ENCODE data around the gene ZBED4. TPM values are rescaled to one million over a fixed set of nuclear protein-coding genes. Genes with fewer than 3 reads are reported as not detected.

The ZBED4 gene
- total RNA-seq, 2 experiments from 2014 or later, result 20.0 to 20.8 TPM

- no peaks in the 10 kb centered on the region for H3K27me3 Mint-ChIP-seq
- POLR2A ChIA-PET, result no interaction called here
- peak overlapping the region; percentile 77 for H3K27ac Mint-ChIP-seq
- H3K4me3 Mint-ChIP-seq, result peak overlapping the region; percentile 28
- DNase-seq, result peak; percentile 40
- peaks cover 31% of the 10 kb centered on the region for H3K36me3 Mint-ChIP-seq (ENCODE audit: low read depth)
- H3K9me3 Mint-ChIP-seq, result no peaks in the 10 kb centered on the region
- peaks cover 42% of the 10 kb centered on the region for H3K4me1 Mint-ChIP-seq
- CTCF ChIA-PET, result interaction anchor here (0.8 to 1.1 kb wide), 2 partner anchors 10 to 150 kb away, joined by 3 to 4 read pairs; no protein-coding TSS in a partner anchor
Observed at GRCh38 chr22:49880281-49880680, 26.6 kb downstream of the ZBED4 start.

- no peak overlapping the region for H3K4me3 Mint-ChIP-seq
- H3K9me3 Mint-ChIP-seq, result no peaks in the 10 kb centered on the region
- no peak for DNase-seq
- H3K27me3 Mint-ChIP-seq, result no peaks in the 10 kb centered on the region
- peaks cover 44% of the 10 kb centered on the region for H3K4me1 Mint-ChIP-seq
- peaks cover 34% of the 10 kb centered on the region for H3K36me3 Mint-ChIP-seq (ENCODE audit: low read depth)
- H3K27ac Mint-ChIP-seq, result no peak overlapping the region
- POLR2A ChIA-PET, result no interaction called here
- CTCF ChIA-PET, result interaction anchor here (0.9 to 1.4 kb wide), 5 partner anchors 9 to 148 kb away, joined by 3 to 4 read pairs (median 3); no protein-coding TSS in a partner anchor
Observed at GRCh38 chr22:49881856-49882255, 28.2 kb downstream of the ZBED4 start.

GRCh38 chr22:49882519-49883293, 29.1 kb downstream of the ZBED4 start:
- CTCF ChIA-PET, result interaction anchor here (0.6 to 1.2 kb wide), 3 partner anchors 10 to 37 kb away, joined by 3 to 4 read pairs (median 3); no protein-coding TSS in a partner anchor
- POLR2A ChIA-PET, result no interaction called here
- no peak for DNase-seq
- Mint-ChIP-seq H3K4me3 (no peak overlapping the region), H3K27ac (no peak overlapping the region), H3K27me3 (no peaks in the 10 kb centered on the region), H3K4me1 (peaks cover 43% of the 10 kb centered on the region), H3K36me3 (ENCODE audit: low read depth) (peaks cover 38% of the 10 kb centered on the region), H3K9me3 (no peaks in the 10 kb centered on the region)

- Mint-ChIP-seq H3K4me3 (no peak overlapping the region), H3K36me3 (ENCODE audit: low read depth) (peaks cover 40% of the 10 kb centered on the region), H3K27ac (no peak overlapping the region), H3K9me3 (no peaks in the 10 kb centered on the region), H3K27me3 (no peaks in the 10 kb centered on the region), H3K4me1 (peaks cover 41% of the 10 kb centered on the region)
- no peak for DNase-seq
- POLR2A ChIA-PET, result no interaction called here
- CTCF ChIA-PET, result no interaction called here
Observed at GRCh38 chr22:49883294-49883640, 29.6 kb downstream of the ZBED4 start.

GRCh38 chr22:49884075-49884474, 30.4 kb downstream of the ZBED4 start:
- peaks cover 44% of the 10 kb centered on the region for H3K36me3 Mint-ChIP-seq (ENCODE audit: low read depth)
- no peak for DNase-seq
- no peaks in the 10 kb centered on the region for H3K27me3 Mint-ChIP-seq
- no peak overlapping the region for H3K4me3 Mint-ChIP-seq
- H3K4me1 Mint-ChIP-seq, result peaks cover 36% of the 10 kb centered on the region
- no peak overlapping the region for H3K27ac Mint-ChIP-seq
- CTCF ChIA-PET, result no interaction called here
- POLR2A ChIA-PET, result no interaction called here
- H3K9me3 Mint-ChIP-seq, result no peaks in the 10 kb centered on the region

- no peaks in the 10 kb centered on the region for H3K27me3 Mint-ChIP-seq
- ChIA-PET POLR2A (no interaction called here), CTCF (no interaction called here)
- peaks cover 50% of the 10 kb centered on the region for H3K36me3 Mint-ChIP-seq (ENCODE audit: low read depth)
- no peaks in the 10 kb centered on the region for H3K9me3 Mint-ChIP-seq
- H3K4me3 Mint-ChIP-seq, result no peak overlapping the region
- H3K4me1 Mint-ChIP-seq, result peaks cover 33% of the 10 kb centered on the region
- peak overlapping the region; percentile 9 for H3K27ac Mint-ChIP-seq
- DNase-seq, result no peak
Observed at GRCh38 chr22:49884503-49885260, 31.0 kb downstream of the ZBED4 start.

- Mint-ChIP-seq H3K4me3 (no peak overlapping the region), H3K4me1 (peaks cover 28% of the 10 kb centered on the region), H3K27me3 (no peaks in the 10 kb centered on the region), H3K36me3 (ENCODE audit: low read depth) (peaks cover 55% of the 10 kb centered on the region), H3K9me3 (no peaks in the 10 kb centered on the region), H3K27ac (no peak overlapping the region)
- no peak for DNase-seq
- ChIA-PET POLR2A (no interaction called here), CTCF (interaction anchor here (0.5 kb wide), 1 partner anchor 480 kb away, joined by 3 read pairs; no protein-coding TSS in a partner anchor)
Observed at GRCh38 chr22:49885281-49885680, 31.6 kb downstream of the ZBED4 start.

GRCh38 chr22:49885881-49886280, 32.2 kb downstream of the ZBED4 start:
- no peaks in the 10 kb centered on the region for H3K9me3 Mint-ChIP-seq
- ChIA-PET POLR2A (no interaction called here), CTCF (interaction anchor here (0.5 kb wide), 1 partner anchor 479 kb away, joined by 3 read pairs; no protein-coding TSS in a partner anchor)
- no peaks in the 10 kb centered on the region for H3K27me3 Mint-ChIP-seq
- H3K4me3 Mint-ChIP-seq, result no peak overlapping the region
- no peak overlapping the region for H3K27ac Mint-ChIP-seq
- peaks cover 59% of the 10 kb centered on the region for H3K36me3 Mint-ChIP-seq (ENCODE audit: low read depth)
- no peak for DNase-seq
- peaks cover 23% of the 10 kb centered on the region for H3K4me1 Mint-ChIP-seq

GRCh38 chr22:49886346-49887063, 32.9 kb downstream of the ZBED4 start:
- DNase-seq, result no peak
- Mint-ChIP-seq H3K27me3 (no peaks in the 10 kb centered on the region), H3K27ac (no peak overlapping the region), H3K4me3 (no peak overlapping the region), H3K4me1 (peaks cover 18% of the 10 kb centered on the region), H3K9me3 (peaks cover 4% of the 10 kb centered on the region), H3K36me3 (ENCODE audit: low read depth) (peaks cover 65% of the 10 kb centered on the region)
- ChIA-PET CTCF (no interaction called here), POLR2A (no interaction called here)

- POLR2A ChIA-PET, result no interaction called here
- Mint-ChIP-seq H3K36me3 (ENCODE audit: low read depth) (peaks cover 67% of the 10 kb centered on the region), H3K27me3 (no peaks in the 10 kb centered on the region)
Observed at GRCh38 chr22:49887064-49887451, 33.4 kb downstream of the ZBED4 start.

GRCh38 chr22:49887702-49888101, 34.1 kb downstream of the ZBED4 start:
- Mint-ChIP-seq H3K4me1 (peaks cover 9% of the 10 kb centered on the region), H3K4me3 (no peak overlapping the region), H3K27me3 (no peaks in the 10 kb centered on the region), H3K36me3 (ENCODE audit: low read depth) (peaks cover 69% of the 10 kb centered on the region), H3K9me3 (peaks cover 4% of the 10 kb centered on the region), H3K27ac (no peak overlapping the region)
- no peak for DNase-seq
- ChIA-PET CTCF (no interaction called here), POLR2A (no interaction called here)

More at GRCh38 chr22:49887064-49887451, 33.4 kb downstream of the ZBED4 start:
- H3K9me3 Mint-ChIP-seq, result peaks cover 4% of the 10 kb centered on the region
- CTCF ChIA-PET, result no interaction called here
- no peak overlapping the region for H3K4me3 Mint-ChIP-seq
- H3K4me1 Mint-ChIP-seq, result peaks cover 13% of the 10 kb centered on the region
- no peak overlapping the region for H3K27ac Mint-ChIP-seq
- no peak for DNase-seq

- Mint-ChIP-seq H3K4me3 (no peak overlapping the region), H3K36me3 (ENCODE audit: low read depth) (peaks cover 75% of the 10 kb centered on the region), H3K4me1 (peaks cover 4% of the 10 kb centered on the region), H3K27ac (no peak overlapping the region), H3K9me3 (peaks cover 4% of the 10 kb centered on the region), H3K27me3 (no peaks in the 10 kb centered on the region)
- ChIA-PET POLR2A (no interaction called here), CTCF (interaction anchor here (1.2 kb wide), 1 partner anchor 93 kb away, joined by 3 read pairs; no protein-coding TSS in a partner anchor)
- DNase-seq, result no peak
Observed at GRCh38 chr22:49889071-49889470, 35.4 kb downstream of the ZBED4 start.

Data from activated CD4-positive, alpha-beta T cell treated with anti-CD3 and anti-CD28 coated beads, Interleukin-2, amount 10 ng/mL, durations not matched to agents 7 days and 5 days (primary cell).